ENCODE data around the gene C2orf72.

The C2orf72 gene

GRCh38 chr2:231047274-231047922 lies 10.1 kb downstream of the C2orf72 start:
- no peak overlapping the region for H3K9ac ChIP-seq (ENCODE audit: low read depth, low read length)
- no peaks in the 10 kb centered on the region for H3K36me3 ChIP-seq (ENCODE audit: control insufficient read depth, insufficient read depth, low read length)
- no peaks in the 10 kb centered on the region; the same call in 1 of the 2 replicates for H3K4me1 ChIP-seq (ENCODE audit: control insufficient read depth, insufficient read depth, low read length)
- no peak overlapping the region for H3K4me3 ChIP-seq (ENCODE audit: low read depth, low read length)
- H3K27ac ChIP-seq (ENCODE audit: low read depth, low read length): no peak overlapping the region
- no peaks in the 10 kb centered on the region for H3K9me3 ChIP-seq (ENCODE audit: control insufficient read depth, insufficient read depth, low read length)
- peaks cover 10% of the 10 kb centered on the region for H3K27me3 ChIP-seq (ENCODE audit: control insufficient read depth, insufficient read depth, low read length)

GRCh38 chr2:231047923-231048915 lies 10.9 kb downstream of the C2orf72 start:
- no peak overlapping the region for H3K4me3 ChIP-seq (ENCODE audit: low read depth, low read length)
- H3K27ac ChIP-seq (ENCODE audit: low read depth, low read length): no peak overlapping the region
- no peaks in the 10 kb centered on the region; the same call in 1 of the 2 replicates for H3K4me1 ChIP-seq (ENCODE audit: control insufficient read depth, insufficient read depth, low read length)
- peaks cover 14% of the 10 kb centered on the region for H3K27me3 ChIP-seq (ENCODE audit: control insufficient read depth, insufficient read depth, low read length)
- H3K36me3 ChIP-seq (ENCODE audit: control insufficient read depth, insufficient read depth, low read length): no peaks in the 10 kb centered on the region
- H3K9ac ChIP-seq (ENCODE audit: low read depth, low read length): no peak overlapping the region
- no peaks in the 10 kb centered on the region for H3K9me3 ChIP-seq (ENCODE audit: control insufficient read depth, insufficient read depth, low read length)

GRCh38 chr2:231049286-231050017 lies 12.1 kb downstream of the C2orf72 start:
- Histone ChIP-seq H3K36me3 (ENCODE audit: control insufficient read depth, insufficient read depth, low read length) (no peaks in the 10 kb centered on the region), H3K27ac (ENCODE audit: low read depth, low read length) (no peak overlapping the region), H3K4me1 (ENCODE audit: control insufficient read depth, insufficient read depth, low read length) (no peaks in the 10 kb centered on the region; the same call in 1 of the 2 replicates), H3K27me3 (ENCODE audit: control insufficient read depth, insufficient read depth, low read length) (peaks cover 25% of the 10 kb centered on the region), H3K4me3 (ENCODE audit: low read depth, low read length) (no peak overlapping the region), H3K9me3 (ENCODE audit: control insufficient read depth, insufficient read depth, low read length) (no peaks in the 10 kb centered on the region), H3K9ac (ENCODE audit: low read depth, low read length) (no peak overlapping the region)

GRCh38 chr2:231050018-231050901 lies 12.9 kb downstream of the C2orf72 start:
- H3K27ac ChIP-seq (ENCODE audit: low read depth, low read length): peak overlapping the region; percentile 38
- no peaks in the 10 kb centered on the region for H3K36me3 ChIP-seq (ENCODE audit: control insufficient read depth, insufficient read depth, low read length)
- no peaks in the 10 kb centered on the region; the same call in 1 of the 2 replicates for H3K4me1 ChIP-seq (ENCODE audit: control insufficient read depth, insufficient read depth, low read length)
- H3K9ac ChIP-seq (ENCODE audit: low read depth, low read length): no peak overlapping the region
- no peak overlapping the region for H3K4me3 ChIP-seq (ENCODE audit: low read depth, low read length)
- no peaks in the 10 kb centered on the region for H3K9me3 ChIP-seq (ENCODE audit: control insufficient read depth, insufficient read depth, low read length)
- peaks cover 27% of the 10 kb centered on the region for H3K27me3 ChIP-seq (ENCODE audit: control insufficient read depth, insufficient read depth, low read length)

GRCh38 chr2:231051116-231051515 lies 13.8 kb downstream of the C2orf72 start:
- no peaks in the 10 kb centered on the region for H3K9me3 ChIP-seq (ENCODE audit: control insufficient read depth, insufficient read depth, low read length)
- no peak overlapping the region for H3K9ac ChIP-seq (ENCODE audit: low read depth, low read length)
- no peak overlapping the region for H3K27ac ChIP-seq (ENCODE audit: low read depth, low read length)
- H3K4me3 ChIP-seq (ENCODE audit: low read depth, low read length): no peak overlapping the region
- H3K4me1 ChIP-seq (ENCODE audit: control insufficient read depth, insufficient read depth, low read length): no peaks in the 10 kb centered on the region; the same call in 1 of the 2 replicates
- H3K36me3 ChIP-seq (ENCODE audit: control insufficient read depth, insufficient read depth, low read length): no peaks in the 10 kb centered on the region
- H3K27me3 ChIP-seq (ENCODE audit: control insufficient read depth, insufficient read depth, low read length): peaks cover 27% of the 10 kb centered on the region

GRCh38 chr2:231052494-231053451 lies 15.4 kb downstream of the C2orf72 start:
- Histone ChIP-seq H3K36me3 (ENCODE audit: control insufficient read depth, insufficient read depth, low read length) (no peaks in the 10 kb centered on the region), H3K4me1 (ENCODE audit: control insufficient read depth, insufficient read depth, low read length) (peaks cover 2% of the 10 kb centered on the region), H3K9ac (ENCODE audit: low read depth, low read length) (no peak overlapping the region), H3K4me3 (ENCODE audit: low read depth, low read length) (peak overlapping the region; percentile 59), H3K9me3 (ENCODE audit: control insufficient read depth, insufficient read depth, low read length) (no peaks in the 10 kb centered on the region), H3K27ac (ENCODE audit: low read depth, low read length) (no peak overlapping the region), H3K27me3 (ENCODE audit: control insufficient read depth, insufficient read depth, low read length) (peaks cover 27% of the 10 kb centered on the region)

GRCh38 chr2:231053846-231054245 lies 16.5 kb downstream of the C2orf72 start:
- H3K9ac ChIP-seq (ENCODE audit: low read depth, low read length): no peak overlapping the region
- peaks cover 27% of the 10 kb centered on the region for H3K27me3 ChIP-seq (ENCODE audit: control insufficient read depth, insufficient read depth, low read length)
- H3K36me3 ChIP-seq (ENCODE audit: control insufficient read depth, insufficient read depth, low read length): no peaks in the 10 kb centered on the region
- H3K27ac ChIP-seq (ENCODE audit: low read depth, low read length): no peak overlapping the region
- no peaks in the 10 kb centered on the region for H3K9me3 ChIP-seq (ENCODE audit: control insufficient read depth, insufficient read depth, low read length)
- H3K4me3 ChIP-seq (ENCODE audit: low read depth, low read length): no peak overlapping the region
- peaks cover 7% of the 10 kb centered on the region for H3K4me1 ChIP-seq (ENCODE audit: control insufficient read depth, insufficient read depth, low read length)

GRCh38 chr2:231056453-231057416 lies 19.4 kb downstream of the C2orf72 start, which contains the start of gene PSMD1:
Gene PSMD1 (plus strand): TSS chr2:231056867. CDS start chr2:231057026, 159 bp downstream.
- no peaks in the 10 kb centered on the region for H3K9me3 ChIP-seq (ENCODE audit: control insufficient read depth, insufficient read depth, low read length)
- peaks cover 23% of the 10 kb centered on the region for H3K27me3 ChIP-seq (ENCODE audit: control insufficient read depth, insufficient read depth, low read length)
- peak within 1 kb of the TSS; percentile 96 for H3K27ac ChIP-seq (ENCODE audit: low read depth, low read length)
- H3K4me3 ChIP-seq (ENCODE audit: low read depth, low read length): peak within 1 kb of the TSS; percentile 91
- H3K9ac ChIP-seq (ENCODE audit: low read depth, low read length): peak within 1 kb of the TSS; percentile 97
- peaks cover 7% of the 10 kb centered on the region for H3K4me1 ChIP-seq (ENCODE audit: control insufficient read depth, insufficient read depth, low read length)
- peaks cover 11% of the 10 kb centered on the region for H3K36me3 ChIP-seq (ENCODE audit: control insufficient read depth, insufficient read depth, low read length)

Measured in HUES48 (cell line).